Limb (tissue), 2 donors: ENCODE results near the gene BCL11A.

Experiments
- DNase-seq, 2 donors: peaks; one replicate each; pipeline ENCODE4 v3.0.0-alpha.2; 2016; ENCODE audit errors: extremely low spot score in 2 of 2

The BCL11A gene

DNA sequence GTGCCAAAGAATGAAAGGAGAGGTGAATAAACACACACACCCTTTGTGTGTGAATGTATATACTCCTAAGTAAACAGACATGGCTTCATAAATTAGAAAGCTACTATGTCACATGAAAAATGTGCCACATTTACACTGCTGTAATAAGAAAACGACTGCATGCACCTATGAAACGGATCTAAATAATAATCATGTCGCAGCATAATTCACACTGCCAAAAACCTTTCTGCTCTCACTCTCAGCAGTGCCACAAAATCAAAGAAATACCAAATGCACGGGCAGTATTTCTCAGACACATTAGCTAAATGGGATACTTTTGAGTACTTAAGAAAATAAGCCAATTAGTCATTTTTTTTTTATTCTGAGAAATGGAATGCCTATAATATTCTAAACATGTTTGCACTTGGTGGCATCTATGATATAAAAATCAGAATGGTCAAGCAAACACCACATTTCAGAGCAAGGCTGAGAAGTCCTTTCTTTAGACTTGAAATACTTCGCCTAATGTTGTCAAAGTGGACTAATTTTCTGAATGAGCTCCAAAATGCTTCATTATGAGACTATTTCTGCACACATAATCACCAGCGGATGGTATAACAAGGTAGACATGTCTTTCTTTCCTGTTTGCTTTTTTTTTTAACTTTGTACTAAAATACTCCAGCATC, 6.6 kb downstream of the BCL11A start:
- DNase-seq: no peak

DNA sequence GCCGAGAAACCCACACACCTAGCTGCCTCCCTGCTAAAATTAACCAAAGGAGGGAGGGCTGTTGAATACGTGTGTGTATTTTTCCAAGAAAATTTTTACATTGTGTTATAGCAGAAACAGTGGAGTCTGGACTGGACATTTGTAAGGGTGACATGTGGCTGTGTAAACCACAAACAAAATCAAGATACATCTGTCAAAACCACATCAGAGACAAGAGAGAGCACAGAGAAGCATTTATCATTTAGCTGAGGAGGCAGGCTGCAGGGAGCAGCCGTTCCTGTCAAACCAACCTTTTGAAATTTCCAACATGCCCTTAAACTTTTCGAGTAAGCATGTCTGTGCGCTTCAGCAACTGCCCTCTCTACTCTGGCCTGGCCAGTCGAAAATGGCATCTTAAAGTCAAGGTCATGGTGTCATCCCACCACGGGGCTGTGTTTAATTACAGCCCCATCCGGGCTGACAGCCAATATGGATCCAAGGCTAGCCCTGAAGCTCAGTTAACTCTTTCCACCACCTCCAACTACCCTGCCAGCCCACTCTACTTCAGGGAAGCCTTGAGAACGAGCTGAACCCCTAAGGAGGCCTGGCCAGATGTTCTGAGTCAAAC, 8.4 kb downstream of the BCL11A start:
- DNase-seq: no peak

DNA sequence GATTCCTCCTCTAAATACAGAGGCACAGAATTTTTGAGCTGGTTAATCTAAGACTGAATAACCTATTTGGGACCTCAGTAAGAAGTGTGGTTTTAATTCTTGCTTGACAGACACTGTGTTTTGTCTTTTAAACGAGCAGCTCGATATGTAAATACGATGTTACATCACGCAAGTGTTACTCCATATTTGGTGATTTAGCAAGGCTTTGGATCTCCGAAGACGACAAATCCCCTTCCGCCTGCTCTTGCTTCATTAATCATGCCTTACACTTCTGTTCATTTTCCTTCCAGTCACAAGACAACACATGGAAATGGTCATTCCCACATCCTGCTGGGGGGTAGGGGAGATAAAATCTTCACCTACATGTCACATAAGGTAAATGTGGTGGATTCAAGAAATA, 9.4 kb downstream of the BCL11A start:
- DNase-seq: no peak

DNA sequence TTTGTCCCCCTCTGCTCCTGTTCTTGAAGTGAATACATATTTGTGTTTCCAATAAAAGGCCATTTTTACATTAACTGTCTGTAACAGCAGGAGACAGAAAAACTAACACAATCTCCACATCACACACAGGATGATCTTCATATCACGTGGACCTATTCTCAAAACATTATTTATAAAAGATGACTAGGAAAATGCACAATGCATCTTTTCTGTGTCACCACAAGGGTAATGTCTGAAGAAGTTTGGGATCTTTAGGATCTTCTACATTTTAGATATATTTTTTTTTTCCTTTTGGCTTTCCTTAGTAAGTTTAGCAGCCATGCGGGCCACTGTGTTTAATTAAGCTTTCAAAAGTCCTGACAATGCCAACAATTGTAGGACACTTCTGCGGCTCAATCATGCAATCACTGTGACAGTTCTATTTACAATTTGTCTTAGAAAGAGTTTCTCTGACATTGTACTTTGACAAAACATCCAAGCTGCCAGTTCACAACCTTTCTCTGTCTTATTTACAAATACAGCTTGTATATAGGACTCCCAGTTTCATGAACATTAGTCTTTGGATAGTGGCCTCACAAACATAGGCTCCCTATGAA, 12.3 kb downstream of the BCL11A start:
- no peak for DNase-seq

DNA sequence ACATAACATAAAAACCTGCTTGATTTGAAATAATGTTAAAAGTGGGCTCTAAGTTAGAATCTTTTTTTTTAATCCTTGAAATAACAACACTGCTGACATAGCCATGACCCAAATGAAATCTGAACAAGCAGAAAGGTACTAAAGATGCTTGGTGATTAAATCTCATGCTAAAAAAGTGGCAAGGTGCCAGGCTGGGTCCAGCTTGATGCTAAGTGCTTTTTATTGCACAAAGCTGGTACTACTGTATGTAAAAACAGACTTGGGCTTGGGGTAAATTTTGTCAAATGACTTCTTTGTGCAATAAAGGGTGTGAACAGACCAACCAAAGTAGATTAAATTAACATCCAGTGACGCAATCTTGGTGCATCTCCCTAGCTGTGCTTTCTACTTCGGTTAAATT, 13.4 kb downstream of the BCL11A start:
- DNase-seq: no peak

DNA sequence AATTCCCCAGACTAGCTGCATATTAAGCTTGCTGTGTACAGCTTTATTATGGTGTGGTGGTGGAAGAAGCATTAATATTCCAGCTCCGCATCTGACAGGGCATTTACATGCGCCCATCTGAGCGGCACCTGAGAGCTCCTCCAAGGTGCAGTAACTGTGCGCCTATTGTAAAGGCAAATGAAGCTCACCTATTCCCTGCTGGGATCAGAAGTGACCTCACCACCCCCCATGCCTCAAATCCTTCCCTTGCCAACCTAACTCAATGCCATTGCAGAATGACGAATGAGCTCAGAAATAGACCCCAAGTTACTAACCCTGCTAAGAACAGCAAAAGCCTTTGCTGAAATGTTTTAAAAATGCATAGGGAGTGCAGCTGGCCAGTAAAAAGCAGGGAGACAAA, 14.3 kb downstream of the BCL11A start:
- no peak for DNase-seq

DNA sequence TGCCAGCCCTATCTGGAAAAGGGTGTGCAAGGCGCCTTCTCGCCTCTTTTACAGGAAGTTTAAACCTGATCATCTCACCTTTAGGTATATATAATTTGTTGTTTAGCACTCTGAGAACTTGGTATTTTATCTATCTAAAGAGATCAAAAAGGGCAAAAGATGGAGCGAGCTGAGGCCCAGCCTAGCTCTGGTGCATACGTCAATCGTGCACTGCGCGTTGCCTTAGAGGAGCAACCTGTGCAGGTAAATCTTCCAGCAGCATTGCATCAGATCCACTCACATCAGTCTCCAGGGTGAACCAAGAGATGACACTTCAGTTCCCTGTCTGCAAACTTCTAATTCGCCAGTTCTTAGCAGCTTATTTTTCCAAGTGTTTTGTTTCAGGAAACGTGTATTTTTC, 15.4 kb downstream of the BCL11A start:
- no peak for DNase-seq

DNA sequence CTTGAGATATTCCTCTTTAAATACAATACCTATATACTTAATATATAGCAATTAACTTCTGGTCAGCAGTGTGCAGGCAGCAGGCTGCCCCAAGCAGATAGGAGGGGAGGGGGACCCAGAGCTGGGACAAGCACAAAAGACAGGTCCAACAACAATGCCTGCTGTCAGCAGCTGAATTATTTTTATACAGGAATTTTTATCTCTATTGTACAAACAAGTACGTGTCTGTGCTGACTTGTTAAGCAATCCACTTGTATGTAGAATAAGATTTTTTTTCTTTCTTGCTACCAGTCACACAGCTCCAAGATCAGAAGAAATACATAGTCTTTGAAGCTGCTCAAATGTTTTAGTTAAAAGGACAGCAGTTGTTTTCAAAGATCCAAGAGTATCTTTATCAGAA, 16.7 kb downstream of the BCL11A start:
- DNase-seq: no peak

DNA sequence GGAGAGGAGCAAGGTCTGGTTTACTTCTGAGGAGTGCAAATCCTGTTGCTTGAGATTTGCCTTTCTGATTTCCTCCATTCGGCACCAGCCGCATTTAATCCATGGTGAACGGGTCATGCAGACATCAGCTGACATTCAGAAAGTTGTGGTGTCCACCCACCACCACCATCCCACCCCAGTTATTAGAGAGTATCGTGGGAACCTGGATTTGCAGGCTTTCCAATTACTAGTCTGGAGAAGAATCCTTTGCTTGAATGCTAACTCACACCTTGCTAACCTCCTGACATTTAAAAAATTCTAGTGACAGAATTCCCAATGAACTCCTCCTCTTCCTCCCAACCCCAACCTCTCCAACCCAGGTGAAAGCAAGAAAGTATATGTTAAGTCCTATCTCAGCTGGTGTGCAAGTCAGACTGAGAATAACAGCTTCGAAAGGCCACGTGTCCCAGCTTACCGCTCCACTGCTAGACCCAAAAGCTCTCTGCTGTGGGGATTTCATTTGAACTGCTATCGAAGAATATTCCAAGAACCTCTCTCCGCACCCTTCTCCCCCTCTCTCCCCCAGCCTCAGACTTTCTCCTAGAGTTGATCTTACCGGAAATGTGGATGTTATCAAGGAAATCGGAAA, 17.7 kb downstream of the BCL11A start:
- DNase-seq: no peak

DNA sequence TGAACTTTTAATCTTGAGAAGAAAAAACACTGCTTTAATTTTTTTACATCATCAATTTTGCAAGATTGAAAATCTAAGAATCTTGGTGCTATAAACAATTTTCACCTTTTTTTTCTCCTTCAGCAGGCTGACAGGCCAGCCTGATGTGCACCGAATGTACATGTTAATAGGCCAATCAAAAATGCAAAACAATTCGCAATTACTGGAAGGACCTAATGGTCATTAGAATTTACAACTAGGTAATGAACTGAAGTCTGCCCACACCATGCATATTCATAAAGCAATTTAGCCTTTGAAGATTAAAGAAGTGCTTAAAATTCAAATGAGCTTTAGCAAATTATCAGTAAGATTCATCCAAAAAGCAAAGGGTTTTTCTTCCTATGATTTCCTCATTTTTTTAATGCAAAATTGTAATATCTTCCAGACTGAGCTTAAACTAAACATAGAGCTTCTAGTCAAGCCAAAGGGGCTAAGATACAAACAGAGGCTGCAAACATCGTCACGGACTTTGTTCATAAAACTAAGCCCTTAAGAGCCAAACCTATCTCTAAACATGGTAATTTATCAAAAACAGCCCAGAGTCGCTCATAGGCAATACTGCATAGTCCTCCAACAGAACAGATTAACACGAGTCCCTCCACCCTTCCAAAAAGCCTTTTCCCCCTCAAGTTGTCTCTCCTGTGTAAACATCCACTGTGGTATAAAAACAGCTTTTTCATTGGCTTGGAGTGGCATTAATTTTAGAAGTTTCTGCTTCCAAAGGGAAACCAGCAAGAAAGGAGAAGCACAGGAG, 18.4 kb downstream of the BCL11A start:
- DNase-seq: no peak

DNA sequence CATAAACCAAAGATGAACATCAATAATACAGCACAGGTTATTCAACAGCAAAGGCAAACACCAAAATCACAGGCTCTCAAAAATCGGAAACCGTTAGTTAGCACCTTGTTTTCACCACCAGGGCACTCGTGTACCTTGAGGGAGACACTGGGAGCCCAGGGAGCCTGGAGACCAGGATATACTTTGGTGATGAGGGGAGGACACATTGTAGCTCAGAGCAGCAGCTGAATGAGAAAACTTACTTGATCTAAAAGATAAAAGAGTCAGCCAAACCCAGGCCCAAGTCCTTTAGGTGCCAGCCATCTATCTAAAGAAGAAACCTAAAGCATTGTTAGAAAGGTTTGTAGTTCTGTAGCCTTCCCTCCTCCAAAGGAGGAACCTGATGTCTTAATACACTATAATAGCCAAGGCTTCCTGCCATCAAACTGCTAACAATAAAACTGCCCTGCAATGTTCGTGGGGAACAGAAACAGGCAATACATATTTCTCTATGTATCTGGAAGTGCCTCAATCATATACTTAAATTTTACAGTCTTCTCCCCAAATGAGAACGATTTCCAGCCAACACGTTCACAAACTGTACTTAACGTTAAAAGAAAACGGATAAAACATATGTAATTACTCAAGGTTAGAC, 19.3 kb downstream of the BCL11A start:
- DNase-seq: peak in 1 of 2 donors; percentile 32

DNA sequence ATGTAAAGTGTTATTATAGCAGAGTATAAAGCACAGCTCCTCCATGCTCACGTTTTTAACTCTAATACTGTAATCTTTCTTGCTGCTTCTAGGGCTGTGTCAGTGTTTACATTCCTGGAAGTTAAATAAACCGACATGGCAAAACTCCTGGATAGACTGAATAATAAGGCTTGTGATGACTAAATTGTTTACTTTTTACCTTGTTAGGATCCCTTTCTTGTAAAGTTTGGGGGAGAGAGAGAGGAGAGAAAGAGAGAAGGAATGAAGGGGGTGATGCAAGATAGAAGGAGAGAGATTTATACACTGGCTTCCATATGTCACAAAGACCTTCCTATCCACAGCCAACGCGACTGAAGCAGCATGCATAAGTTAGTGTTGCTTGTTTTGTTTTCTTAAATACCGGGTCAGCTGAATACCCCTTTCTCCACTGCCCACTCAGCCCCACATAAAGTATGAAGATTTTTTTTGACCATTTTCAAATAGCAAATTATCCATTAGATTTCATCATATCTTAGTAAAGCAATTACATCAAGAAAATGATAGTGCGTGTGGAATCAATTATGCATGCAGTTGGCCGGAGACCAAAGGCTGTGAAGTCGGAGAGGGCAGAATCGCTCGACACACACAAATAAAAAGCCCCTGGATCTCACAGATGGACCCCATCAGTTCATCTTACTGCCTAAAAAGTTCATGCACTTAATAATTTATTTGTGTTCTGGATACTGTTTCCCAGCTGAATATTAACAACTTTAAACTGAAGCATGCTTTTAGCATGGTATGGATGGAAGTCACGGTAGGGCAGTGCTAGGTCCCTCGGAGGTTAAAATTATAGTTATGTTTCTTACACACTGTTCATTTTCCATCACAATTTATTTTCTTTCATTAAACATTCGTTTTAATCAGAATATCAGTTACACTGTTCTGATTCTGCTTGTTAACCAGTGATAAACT, 20.1 kb downstream of the BCL11A start:
- peak in 1 of 2 donors; percentile 48 for DNase-seq

DNA sequence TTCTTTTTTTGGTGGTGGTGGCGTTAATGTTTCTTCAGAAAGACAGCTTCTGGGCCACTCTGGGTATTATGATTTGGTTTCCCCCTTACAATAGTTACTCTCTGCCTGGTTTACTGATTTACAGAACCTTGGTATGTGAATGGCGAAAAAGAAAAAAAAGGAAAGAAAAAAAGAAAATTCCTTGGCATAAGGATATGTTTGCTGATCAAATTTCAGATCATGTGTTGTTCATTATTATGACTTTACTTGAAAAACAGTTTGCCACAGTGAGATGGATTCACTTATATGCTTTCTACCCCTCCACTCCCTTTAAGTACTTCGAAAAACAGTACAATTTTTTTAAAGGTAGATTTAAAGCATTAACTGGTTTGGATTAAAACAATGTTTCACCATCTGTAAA, 21.0 kb downstream of the BCL11A start:
- no peak for DNase-seq

DNA sequence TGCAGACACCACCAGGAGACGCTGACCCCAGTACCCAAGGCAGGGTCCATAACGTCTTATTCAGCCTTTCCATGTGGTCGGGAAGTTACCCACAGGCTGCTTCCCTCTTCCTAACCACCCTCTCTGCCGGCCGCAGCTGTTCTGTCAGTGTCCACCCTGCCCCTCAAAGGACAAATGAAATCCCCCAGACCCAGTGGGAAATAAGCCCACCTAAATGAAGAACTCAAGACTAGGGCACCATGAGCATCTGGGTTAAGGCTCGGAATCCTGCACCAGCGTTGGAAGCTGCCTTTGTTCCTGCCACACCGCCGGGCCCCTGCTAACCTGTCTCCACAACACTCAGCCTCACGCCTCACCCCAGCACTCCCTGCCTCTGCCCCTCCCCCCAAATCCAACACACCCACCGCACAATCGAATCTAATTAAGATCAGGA, 21.7 kb downstream of the BCL11A start:
- DNase-seq: peak in 1 of 2 donors; percentile 34

DNA sequence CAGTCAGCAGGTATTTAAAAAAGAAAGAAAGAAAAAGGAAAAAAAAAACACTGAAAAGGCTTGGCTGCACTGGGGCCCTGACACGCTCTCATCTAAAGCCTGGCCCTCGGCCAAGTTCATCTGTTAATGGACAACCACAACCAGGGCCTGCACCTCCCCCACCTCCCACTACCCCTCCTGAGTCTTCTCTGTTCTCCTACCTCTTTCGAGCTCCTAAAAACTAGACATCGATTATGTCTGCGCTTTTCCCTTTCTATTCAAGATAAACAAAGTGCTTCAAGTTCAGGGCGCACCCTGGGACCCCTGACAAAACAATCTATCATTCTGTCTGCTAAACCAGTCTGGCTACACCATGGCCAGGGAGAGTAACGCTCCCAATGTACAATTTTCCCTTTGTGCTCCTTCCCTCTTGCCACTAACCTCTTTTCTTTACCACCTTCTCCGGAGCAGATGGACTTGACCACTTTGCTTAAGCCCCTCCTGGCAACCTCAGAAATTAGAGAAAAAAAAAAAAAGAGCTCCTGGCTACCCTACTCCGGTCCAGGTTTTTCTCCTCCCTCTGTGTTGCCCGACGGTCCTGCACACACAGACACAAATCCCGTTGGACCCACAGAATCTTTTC, 22.7 kb downstream of the BCL11A start:
- peak; percentile 49 to 78 for DNase-seq

DNA sequence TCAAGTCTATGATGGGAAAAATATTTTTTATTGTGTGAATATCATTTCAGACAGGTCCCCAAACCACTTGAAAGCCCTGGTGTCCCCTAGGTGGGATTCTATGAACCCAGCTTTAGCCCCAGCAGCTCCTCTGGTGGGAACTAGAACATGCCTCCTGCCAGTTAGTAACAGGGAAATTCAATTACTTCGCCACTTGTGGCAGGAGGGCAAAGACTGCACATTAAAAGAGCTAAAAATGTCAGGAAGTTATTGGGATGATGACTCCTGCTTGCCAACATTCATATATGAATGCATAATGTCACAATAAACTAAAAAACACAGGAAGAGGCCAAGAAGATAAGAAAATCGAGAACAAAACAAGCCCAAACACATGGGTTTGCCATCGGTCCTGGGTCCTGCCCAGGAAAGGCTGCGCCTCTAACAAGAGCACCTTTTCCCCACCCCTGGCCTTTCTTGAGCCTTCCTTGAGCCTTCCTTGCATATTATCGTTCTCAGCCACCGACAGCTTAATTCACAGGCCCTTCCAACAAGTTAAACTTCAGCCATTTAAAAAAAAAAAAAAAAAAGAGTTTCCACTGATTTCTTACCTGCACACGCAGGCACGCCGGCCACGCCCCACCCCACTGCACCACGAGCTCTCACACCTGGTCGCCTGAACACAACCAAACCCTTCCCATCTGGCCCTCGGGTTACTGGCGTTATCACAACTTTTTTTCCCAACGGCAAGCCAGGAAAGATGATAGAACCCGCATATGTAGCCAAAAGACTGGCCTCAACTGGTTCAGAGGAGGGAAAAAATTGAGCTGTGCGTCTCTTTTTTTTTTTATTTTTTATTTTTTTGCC, 23.4 kb downstream of the BCL11A start:
- no peak for DNase-seq

DNA sequence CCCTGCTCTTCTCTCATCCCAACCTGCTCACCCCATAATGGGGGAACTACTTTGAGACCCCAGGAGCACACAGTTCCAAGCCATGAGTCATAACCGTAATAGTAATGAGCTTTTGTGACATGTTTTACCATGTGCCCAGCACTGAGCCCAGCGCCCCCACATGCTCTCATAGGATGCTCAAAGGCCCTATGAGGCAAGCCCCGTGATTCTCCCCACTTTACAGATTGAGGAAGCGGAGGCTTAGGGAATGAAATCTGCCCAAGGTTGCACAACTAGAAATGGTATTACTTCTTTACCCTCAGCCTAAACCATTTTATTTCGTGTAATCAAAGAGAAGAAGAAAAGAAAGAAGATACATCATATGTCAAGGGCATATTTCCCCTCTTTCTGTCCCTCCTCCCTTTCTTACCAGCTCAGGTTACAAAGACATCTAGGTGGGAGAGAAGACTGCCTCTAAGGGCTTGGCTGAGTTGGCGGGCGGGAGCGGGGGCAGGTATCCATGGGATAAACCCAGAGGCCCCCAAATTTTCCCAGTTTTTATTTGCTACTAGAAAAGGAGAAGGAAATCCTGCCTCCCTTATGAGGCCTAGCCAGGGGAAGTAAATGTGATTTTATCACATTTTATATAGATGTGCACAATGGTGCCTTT, 24.2 kb downstream of the BCL11A start:
- DNase-seq: no peak

DNA sequence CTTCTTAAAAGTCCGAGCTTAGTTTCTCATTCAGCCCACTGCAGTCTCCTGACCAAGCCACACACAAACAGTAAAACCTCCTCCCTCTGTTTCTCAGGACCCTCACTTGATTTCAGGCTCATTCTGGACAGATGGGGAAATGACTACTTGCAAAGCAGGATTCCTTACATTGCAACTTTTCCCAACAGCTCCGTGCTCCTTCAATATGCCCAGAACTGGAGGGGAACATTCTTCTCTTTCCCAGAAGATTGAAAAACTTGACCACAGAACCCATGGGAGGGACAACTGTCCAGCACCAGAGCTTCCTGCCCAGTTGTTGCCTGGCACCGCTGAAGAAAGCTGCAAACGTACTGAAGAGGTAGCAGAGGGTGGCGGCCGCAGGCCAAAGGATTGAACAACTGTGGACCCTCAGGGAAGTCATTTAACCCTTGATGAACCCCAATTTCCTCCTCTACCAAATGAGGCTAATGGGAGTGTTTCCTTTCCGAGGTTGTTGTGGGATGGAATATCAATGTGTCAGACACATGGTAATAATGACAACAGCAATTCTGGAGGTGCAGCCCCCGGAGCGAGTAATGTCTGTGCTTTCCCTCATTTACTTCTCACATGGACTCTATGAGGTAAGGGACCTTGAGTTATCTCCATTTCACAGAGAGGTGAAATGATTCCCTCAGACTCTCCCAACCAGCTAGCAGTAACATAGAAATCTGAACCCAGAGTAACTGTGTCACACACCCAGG, 25.0 kb downstream of the BCL11A start:
- no peak for DNase-seq
